NCI-H2196 treated with DMSO at 0.1 percent for 48 hours (cell line): Measurements from ENCODE around the gene ATP1B3.
"Not testable (repeated sequence)": the region's sequence is repeated elsewhere in the genome, so short reads cannot be mapped to it uniquely, and the experiment has no call there.

Source experiments
- DNase-seq: peaks from one replicate; lab custom pipeline; 2025; ENCODE audit not compliant: unreplicated experiment; lab: John Stamatoyannopoulos, UW

The ATP1B3 gene

GRCh38 chr3:141941093-141941492 lies 64.7 kb downstream of the ATP1B3 start:
- no peak for DNase-seq

GRCh38 chr3:141942006-141942405 lies 65.6 kb downstream of the ATP1B3 start:
- DNase-seq: no peak

GRCh38 chr3:141945726-141946485 lies 69.5 kb downstream of the ATP1B3 start:
- DNase-seq: no peak

GRCh38 chr3:141949399-141949798 lies 73.0 kb downstream of the ATP1B3 start:
- DNase-seq: no peak

- no peak for DNase-seq
These were observed 73.5 kb downstream of the ATP1B3 start for GRCh38 chr3:141949972-141950371.

- DNase-seq: no peak
These were observed 74.4 kb downstream of the ATP1B3 start for GRCh38 chr3:141950572-141951493.

- no peak for DNase-seq
These were observed 76.2 kb downstream of the ATP1B3 start for GRCh38 chr3:141952611-141953010.

- no peak for DNase-seq
These were observed 78.7 kb downstream of the ATP1B3 start for GRCh38 chr3:141955175-141955574.

- no peak for DNase-seq
These were observed 83.4 kb downstream of the ATP1B3 start for GRCh38 chr3:141959589-141960554.

GRCh38 chr3:141960731-141961130 lies 84.3 kb downstream of the ATP1B3 start:
- no peak for DNase-seq

GRCh38 chr3:141963301-141963700 lies 86.9 kb downstream of the ATP1B3 start:
- DNase-seq: no peak

GRCh38 chr3:141965471-141965870 lies 89.0 kb downstream of the ATP1B3 start:
- no peak for DNase-seq

GRCh38 chr3:141969711-141970110 lies 93.3 kb downstream of the ATP1B3 start:
- no peak for DNase-seq

- no peak for DNase-seq
These were observed 95.1 kb downstream of the ATP1B3 start for GRCh38 chr3:141971571-141971970.

GRCh38 chr3:141972399-141972798 lies 96.0 kb downstream of the ATP1B3 start:
- no peak for DNase-seq

- DNase-seq: not testable (repeated sequence)
These were observed 98.3 kb downstream of the ATP1B3 start for GRCh38 chr3:141974777-141975176.
